ENCODE measurements around the gene LRMDA. TPM values are rescaled to one million over a fixed set of nuclear protein-coding genes. Genes with fewer than 3 reads are reported as not detected.

LRMDA gene
- total and polyA plus RNA-seq, 2 donors = 7.9 to 17.7 TPM

- no peaks in the 10 kb centered on the region for H3K4me1 ChIP-seq (ENCODE audit: insufficient read depth)
- H3K36me3 ChIP-seq (ENCODE audit: insufficient read depth) = no peaks in the 10 kb centered on the region
- no peak for DNase-seq (ENCODE audit: extremely low spot score)
- H3K27ac ChIP-seq (ENCODE audit: low read depth) = no peak overlapping the region
- H3K4me3 ChIP-seq (ENCODE audit: low read depth, low read length) = no peak overlapping the region
These were observed 433.3 kb downstream of the LRMDA start for GRCh38 chr10:75864717-75865116.

- Histone ChIP-seq H3K4me1 (ENCODE audit: insufficient read depth) (no peaks in the 10 kb centered on the region), H3K27ac (ENCODE audit: low read depth) (no peak overlapping the region), H3K36me3 (ENCODE audit: insufficient read depth) (no peaks in the 10 kb centered on the region), H3K4me3 (ENCODE audit: low read depth, low read length) (no peak overlapping the region)
- WGBS = 88% methylated on average over 4 of the region's 4 CpGs
- no peak for DNase-seq (ENCODE audit: extremely low spot score)
These were observed 434.2 kb downstream of the LRMDA start for GRCh38 chr10:75865413-75866299.

- Histone ChIP-seq H3K4me1 (ENCODE audit: insufficient read depth) (no peaks in the 10 kb centered on the region), H3K36me3 (ENCODE audit: insufficient read depth) (no peaks in the 10 kb centered on the region), H3K4me3 (ENCODE audit: low read depth, low read length) (no peak overlapping the region), H3K27ac (ENCODE audit: low read depth) (no peak overlapping the region)
- 95% methylated on average over 2 of the region's 2 CpGs for WGBS
- no peak for DNase-seq (ENCODE audit: extremely low spot score)
These were observed 434.8 kb downstream of the LRMDA start for GRCh38 chr10:75866300-75866625.

- H3K27ac ChIP-seq (ENCODE audit: low read depth) = no peak overlapping the region
- no peak for DNase-seq (ENCODE audit: extremely low spot score)
- WGBS = 85% methylated on average over 4 of the region's 4 CpGs
These were observed 435.3 kb downstream of the LRMDA start for GRCh38 chr10:75866731-75867130.

GRCh38 chr10:75868574-75868973 is 437.1 kb downstream of the LRMDA start:
- H3K4me3 ChIP-seq (ENCODE audit: low read depth, low read length) = no peak overlapping the region
- H3K36me3 ChIP-seq (ENCODE audit: insufficient read depth) = no peaks in the 10 kb centered on the region
- no peaks in the 10 kb centered on the region for H3K4me1 ChIP-seq (ENCODE audit: insufficient read depth)
- DNase-seq (ENCODE audit: extremely low spot score) = no peak
- 79% methylated on average over 5 of the region's 5 CpGs for WGBS
- H3K27ac ChIP-seq (ENCODE audit: low read depth) = no peak overlapping the region

More at GRCh38 chr10:75866731-75867130, 435.3 kb downstream of the LRMDA start:
- H3K4me1 ChIP-seq (ENCODE audit: insufficient read depth) = no peaks in the 10 kb centered on the region
- no peak overlapping the region for H3K4me3 ChIP-seq (ENCODE audit: low read depth, low read length)
- H3K36me3 ChIP-seq (ENCODE audit: insufficient read depth) = no peaks in the 10 kb centered on the region

GRCh38 chr10:75870039-75870645 is 438.7 kb downstream of the LRMDA start:
- Histone ChIP-seq H3K4me3 (ENCODE audit: low read depth, low read length) (no peak overlapping the region), H3K27ac (ENCODE audit: low read depth) (no peak overlapping the region), H3K4me1 (ENCODE audit: insufficient read depth) (no peaks in the 10 kb centered on the region), H3K36me3 (ENCODE audit: insufficient read depth) (no peaks in the 10 kb centered on the region)
- 97% methylated on average over 4 of the region's 4 CpGs for WGBS
- no peak for DNase-seq (ENCODE audit: extremely low spot score)

- WGBS = 97% methylated on average over 2 of the region's 2 CpGs
- Histone ChIP-seq H3K36me3 (ENCODE audit: insufficient read depth) (no peaks in the 10 kb centered on the region), H3K4me3 (ENCODE audit: low read depth, low read length) (no peak overlapping the region), H3K27ac (ENCODE audit: low read depth) (no peak overlapping the region), H3K4me1 (ENCODE audit: insufficient read depth) (no peaks in the 10 kb centered on the region)
- DNase-seq (ENCODE audit: extremely low spot score) = no peak
These were observed 444.3 kb downstream of the LRMDA start for GRCh38 chr10:75875740-75876139.

GRCh38 chr10:75876710-75877109 is 445.3 kb downstream of the LRMDA start:
- Histone ChIP-seq H3K36me3 (ENCODE audit: insufficient read depth) (no peaks in the 10 kb centered on the region), H3K27ac (ENCODE audit: low read depth) (no peak overlapping the region), H3K4me3 (ENCODE audit: low read depth, low read length) (no peak overlapping the region), H3K4me1 (ENCODE audit: insufficient read depth) (no peaks in the 10 kb centered on the region)
- 91% methylated on average over 3 of the region's 3 CpGs for WGBS
- DNase-seq (ENCODE audit: extremely low spot score) = no peak

- 93% methylated on average over 7 of the region's 7 CpGs for WGBS
- Histone ChIP-seq H3K36me3 (ENCODE audit: insufficient read depth) (no peaks in the 10 kb centered on the region), H3K4me3 (ENCODE audit: low read depth, low read length) (no peak overlapping the region), H3K27ac (ENCODE audit: low read depth) (no peak overlapping the region), H3K4me1 (ENCODE audit: insufficient read depth) (no peaks in the 10 kb centered on the region)
- DNase-seq (ENCODE audit: extremely low spot score) = no peak
These were observed 446.5 kb downstream of the LRMDA start for GRCh38 chr10:75877877-75878276.

- Histone ChIP-seq H3K27ac (ENCODE audit: low read depth) (no peak overlapping the region), H3K4me1 (ENCODE audit: insufficient read depth) (no peaks in the 10 kb centered on the region), H3K36me3 (ENCODE audit: insufficient read depth) (no peaks in the 10 kb centered on the region), H3K4me3 (ENCODE audit: low read depth, low read length) (no peak overlapping the region)
- no peak for DNase-seq (ENCODE audit: extremely low spot score)
- WGBS = 94% methylated on average over 2 of the region's 2 CpGs
These were observed 447.2 kb downstream of the LRMDA start for GRCh38 chr10:75878586-75878985.

- no peak overlapping the region for H3K4me3 ChIP-seq (ENCODE audit: low read depth, low read length)
- no peaks in the 10 kb centered on the region for H3K4me1 ChIP-seq (ENCODE audit: insufficient read depth)
- no peak overlapping the region for H3K27ac ChIP-seq (ENCODE audit: low read depth)
- DNase-seq (ENCODE audit: extremely low spot score) = no peak
- H3K36me3 ChIP-seq (ENCODE audit: insufficient read depth) = peaks cover 2% of the 10 kb centered on the region
- 61% methylated on average over 4 of the region's 4 CpGs for WGBS
These were observed 448.8 kb downstream of the LRMDA start for GRCh38 chr10:75880031-75880775.

GRCh38 chr10:75883081-75884072 is 452.0 kb downstream of the LRMDA start:
- no peak for DNase-seq (ENCODE audit: extremely low spot score)
- Histone ChIP-seq H3K36me3 (ENCODE audit: insufficient read depth) (peaks cover 2% of the 10 kb centered on the region), H3K4me1 (ENCODE audit: insufficient read depth) (no peaks in the 10 kb centered on the region), H3K4me3 (ENCODE audit: low read depth, low read length) (no peak overlapping the region), H3K27ac (ENCODE audit: low read depth) (no peak overlapping the region)
- 90% methylated on average over 9 of the region's 9 CpGs for WGBS

- Histone ChIP-seq H3K4me3 (ENCODE audit: low read depth, low read length) (no peak overlapping the region), H3K27ac (ENCODE audit: low read depth) (no peak overlapping the region), H3K4me1 (ENCODE audit: insufficient read depth) (no peaks in the 10 kb centered on the region), H3K36me3 (ENCODE audit: insufficient read depth) (peaks cover 2% of the 10 kb centered on the region)
- DNase-seq (ENCODE audit: extremely low spot score) = no peak
- WGBS = 96% methylated on average over 5 of the region's 5 CpGs
These were observed 453.4 kb downstream of the LRMDA start for GRCh38 chr10:75884808-75885207.

Measured in urinary bladder (tissue), 4 donors.